H1 (cell line): Measurements from ENCODE around the gene SLAMF6. TPM values are rescaled to one million over a fixed set of nuclear protein-coding genes. Genes with fewer than 3 reads are reported as not detected.

ENCODE experiments used
- CTCF ChIA-PET: fragments of 300-600 bp; sonication (Branson Sonifier 250); formaldehyde crosslinking; loops from one replicate; lab custom pipeline; 2021; ENCODE audit not compliant: partially characterized antibody; lab: Charles Lee
- POLR2A ChIA-PET: fragments of 300-600 bp; sonication (Branson Sonifier 250); formaldehyde crosslinking; loops from one replicate; lab custom pipeline; 2021; ENCODE audit warnings: inconsistent platforms; ENCODE audit not compliant: partially characterized antibody; lab: Charles Lee
- DNase-seq, 2 experiments: peaks; one replicate each; pipeline versions ENCODE4 v3.0.0 to v3.0.0-alpha.2; 2010 to 2022; ENCODE audit warnings: low spot score in 2 of 2, low read depth in 1 of 2, mixed read lengths in 1 of 2
- FAIRE-seq: peaks from 2 replicates; lab custom pipeline; 2011; peaks lifted over from hg19 to GRCh38; lab: Jason Lieb, UNC
- H2AFZ ChIP-seq: 2 replicates; pipeline ENCODE4 v1.8.1; 2012; ENCODE audit warnings: low read length, inconsistent platforms
- H2AK5ac ChIP-seq: 2 replicates; pipeline ENCODE4 v1.6.1; 2013; ENCODE audit warnings: low read depth, low read length
- H2BK120ac ChIP-seq: replicated peaks from 2 replicates; pipeline ENCODE3; 2013; ENCODE audit warnings: low read depth, low read length, inconsistent platforms
- H2BK12ac ChIP-seq: 2 replicates; pipeline ENCODE4 v1.6.1; 2013; ENCODE audit warnings: low read depth, low read length
- H2BK15ac ChIP-seq: 2 replicates; pipeline ENCODE4 v1.6.1; 2013; ENCODE audit warnings: low read length
- H2BK20ac ChIP-seq: 2 replicates; pipeline ENCODE4 v1.6.1; 2013; ENCODE audit warnings: low read length
- H2BK5ac ChIP-seq: 2 replicates; pipeline ENCODE4 v1.6.1; 2013; ENCODE audit warnings: low read depth, low read length
- H3K14ac ChIP-seq: 2 replicates; pipeline ENCODE4 v1.6.1; 2013; ENCODE audit warnings: inconsistent platforms; ENCODE audit not compliant: insufficient read length
- H3K18ac ChIP-seq: 2 replicates; pipeline ENCODE4 v1.6.1; 2013; ENCODE audit warnings: low read length; ENCODE audit errors: extremely low read depth
- H3K23ac ChIP-seq: 2 replicates; pipeline ENCODE4 v1.6.1; 2013; ENCODE audit warnings: inconsistent platforms; ENCODE audit not compliant: insufficient read length
- H3K23me2 ChIP-seq: 2 replicates; pipeline ENCODE4 v1.6.1; 2013; ENCODE audit warnings: low read depth, low read length
- H3K27ac ChIP-seq: 2 replicates; pipeline ENCODE4 v1.6.1; 2011; ENCODE audit warnings: low read depth, low read length, inconsistent platforms
- H3K27me3 ChIP-seq, 4 experiments: replicated peaks in 1 of 4; 1 replicate in 1 of 4; 2 replicates in 3 of 4; pipeline versions ENCODE4 v1.6.1 to v1.8.1; 2011 to 2013; ENCODE audit warnings: low read length in 3 of 4, mild to moderate bottlenecking in 3 of 4, inconsistent platforms in 2 of 4, mixed read lengths in 2 of 4, moderate library complexity in 1 of 4; ENCODE audit not compliant: control insufficient read depth in 3 of 4, insufficient read depth in 3 of 4; ENCODE audit errors: extremely low read depth in 1 of 4
- H3K36me3 ChIP-seq, 4 experiments: 2 replicates each; pipeline versions ENCODE4 v1.6.1 to v1.8.1; 2011 to 2013; ENCODE audit warnings: mild to moderate bottlenecking in 4 of 4, low read length in 3 of 4, moderate library complexity in 2 of 4, control low read depth in 1 of 4, inconsistent platforms in 1 of 4; ENCODE audit not compliant: insufficient read depth in 4 of 4, control insufficient read depth in 2 of 4
- H3K4ac ChIP-seq: replicated peaks from 2 replicates; pipeline ENCODE3; 2013; ENCODE audit warnings: low read length, low read depth, mixed read lengths, inconsistent platforms; ENCODE audit not compliant: insufficient read length
- H3K4me1 ChIP-seq, 4 experiments: replicated peaks in 1 of 4; 1 replicate in 1 of 4; 2 replicates in 3 of 4; pipeline versions ENCODE4 v1.6.1 to v1.8.1; 2011 to 2013; ENCODE audit warnings: low read length in 3 of 4, inconsistent platforms in 2 of 4, mixed read lengths in 1 of 4; ENCODE audit not compliant: insufficient read depth in 4 of 4, control insufficient read depth in 3 of 4
- H3K4me2 ChIP-seq, 2 experiments: 2 replicates each; pipeline versions ENCODE4 v1.6.1 to v1.8.1; 2011 to 2013; ENCODE audit warnings: low read depth in 2 of 2, low read length in 2 of 2, control low read depth in 1 of 2, inconsistent platforms in 1 of 2, mild to moderate bottlenecking in 1 of 2; ENCODE audit not compliant: insufficient read depth in 1 of 2
- H3K4me3 ChIP-seq, 4 experiments: fragments of 200-600, 300-600 bp in 1 of 4; sonication (generic), shearing (Covaris generic), sonication (Bioruptor Twin) in 1 of 4; 2 replicates each; pipeline versions ENCODE4 v1.5.1 to v1.8.1; 2011 to 2016; ENCODE audit warnings: low read length in 4 of 4, low read depth in 3 of 4, control low read depth in 2 of 4, inconsistent platforms in 2 of 4, mild to moderate bottlenecking in 2 of 4, mixed read lengths in 1 of 4, moderate library complexity in 1 of 4; ENCODE audit not compliant: insufficient read depth in 2 of 4; ENCODE audit errors: extremely low read depth in 1 of 4
- H3K56ac ChIP-seq: replicated peaks from 2 replicates; pipeline ENCODE3; 2013; ENCODE audit warnings: low read depth, mild to moderate bottlenecking, mixed read lengths, low read length, inconsistent platforms; ENCODE audit not compliant: insufficient read length
- H3K79me1 ChIP-seq: 2 replicates; pipeline ENCODE4 v1.6.1; 2013; ENCODE audit warnings: low read depth, low read length, control low read depth
- H3K79me2 ChIP-seq, 2 experiments: 2 replicates each; pipeline versions ENCODE4 v1.6.1 to v1.8.1; 2012 to 2013; ENCODE audit warnings: low read length in 2 of 2, mild to moderate bottlenecking in 2 of 2, inconsistent platforms in 1 of 2; ENCODE audit not compliant: insufficient read depth in 2 of 2, control insufficient read depth in 1 of 2
- H3K9ac ChIP-seq, 4 experiments: replicated peaks in 1 of 4; 1 replicate in 1 of 4; 2 replicates in 3 of 4; pipeline versions ENCODE4 v1.6.1 to v1.8.1; 2011 to 2013; ENCODE audit warnings: low read depth in 3 of 4, low read length in 3 of 4, control low read depth in 2 of 4, mild to moderate bottlenecking in 2 of 4, moderate library complexity in 2 of 4, inconsistent platforms in 1 of 4; ENCODE audit errors: extremely low read depth in 1 of 4
- H3K9me3 ChIP-seq, 2 experiments: 2 replicates each; pipeline versions ENCODE4 v1.6.1 to v1.8.1; 2012 to 2013; ENCODE audit warnings: mild to moderate bottlenecking in 2 of 2, moderate library complexity in 2 of 2, control low read depth in 1 of 2, inconsistent platforms in 1 of 2, low read depth in 1 of 2, low read length in 1 of 2, mixed read lengths in 1 of 2; ENCODE audit not compliant: insufficient read depth in 2 of 2
- H4K20me1 ChIP-seq, 2 experiments: replicated peaks in 1 of 2; 2 replicates each; pipeline versions ENCODE3 to v1.8.1; 2011 to 2013; ENCODE audit warnings: inconsistent platforms in 2 of 2, low read length in 2 of 2, mild to moderate bottlenecking in 1 of 2; ENCODE audit not compliant: insufficient read depth in 2 of 2, control insufficient read depth in 1 of 2
- H4K5ac ChIP-seq: 2 replicates; pipeline ENCODE4 v1.6.1; 2013; ENCODE audit warnings: low read length, low read depth, mixed read lengths, inconsistent platforms; ENCODE audit not compliant: insufficient read length
- H4K8ac ChIP-seq: 2 replicates; pipeline ENCODE4 v1.8.0; 2013; ENCODE audit warnings: mild to moderate bottlenecking, moderate library complexity, low read length, inconsistent platforms; ENCODE audit not compliant: insufficient read depth; ENCODE audit errors: extremely low read depth
- H4K91ac ChIP-seq: replicated peaks from 2 replicates; pipeline ENCODE3; 2013; ENCODE audit warnings: low read length, mixed read lengths, inconsistent platforms; ENCODE audit not compliant: insufficient read length
- CBX5 ChIP-seq: fragments of 300-800, 300-1000 bp; sonication (generic); IDR thresholded peaks from 2 replicates; pipeline ENCODE4 v1.7.1; 2016; ENCODE audit warnings: antibody characterized with exemption, low read length, low read depth
- RAD21 ChIP-seq, 2 experiments: IDR thresholded peaks in 1 of 2; conservative IDR thresholded peaks in 1 of 2; 2 replicates each; pipeline ENCODE4 v1.6.1; 2011; ENCODE audit warnings: low read depth in 2 of 2, low read length in 2 of 2, improper control_type of control experiment in 1 of 2, inconsistent platforms in 1 of 2, mild to moderate bottlenecking in 1 of 2, moderate library complexity in 1 of 2
- SP4 ChIP-seq: IDR thresholded peaks from 2 replicates; pipeline ENCODE4 v1.6.1; 2012; ENCODE audit warnings: low read length, inconsistent platforms
- WGBS, 2 experiments: shearing (Covaris generic) in 1 of 2; methylation state at CpG; one replicate each; pipeline versions ENCODE4 v1.1.6 to v1.1.7; 2013 to 2015; ENCODE audit warnings: low lambda C conversion rate in 2 of 2, mixed read lengths in 2 of 2, inconsistent platforms in 1 of 2, low coverage in 1 of 2, missing lambda C conversion rate in 1 of 2; ENCODE audit not compliant: insufficient replicate concordance in 2 of 2, insufficient coverage in 1 of 2, insufficient read length in 1 of 2; ENCODE audit errors: extremely low coverage in 1 of 2, missing lambda C conversion rate in 1 of 2; 5-methylcytosine and 5-hydroxymethylcytosine counted together
- polyA plus RNA-seq, 7 experiments: library from polyadenylated mRNA; depleted of rRNA in 3 of 7; stranded (reverse) in 5 of 7; unstranded in 2 of 7; fragments of >200 nt in 5 of 7; fragments of 200-250 nt in 2 of 7; gene quantifications; 1 replicate in 5 of 7; 2 replicates in 1 of 7; 4 replicates in 1 of 7; pipeline versions ENCODE4 v1.2.1 to v1.2.3, GENCODE V29; 2011 to 2013; ENCODE audit warnings: missing spikeins in 2 of 7, mixed read lengths in 2 of 7
- total RNA-seq: library from RNA; stranded (reverse); fragmentation: NEBNext Ultra II Directional; extraction: Animal tissue kit (Norgen Biotek cat#: 25700); gene quantifications from 2 replicates; pipeline ENCODE4 v1.2.1, GENCODE V29; 2021

Gene SLAMF6
- total and polyA plus RNA-seq, 2 of the 8 experiments (the other 6 are each of a cell fraction or from before 2014, with no cell fraction given): not detected

DNA sequence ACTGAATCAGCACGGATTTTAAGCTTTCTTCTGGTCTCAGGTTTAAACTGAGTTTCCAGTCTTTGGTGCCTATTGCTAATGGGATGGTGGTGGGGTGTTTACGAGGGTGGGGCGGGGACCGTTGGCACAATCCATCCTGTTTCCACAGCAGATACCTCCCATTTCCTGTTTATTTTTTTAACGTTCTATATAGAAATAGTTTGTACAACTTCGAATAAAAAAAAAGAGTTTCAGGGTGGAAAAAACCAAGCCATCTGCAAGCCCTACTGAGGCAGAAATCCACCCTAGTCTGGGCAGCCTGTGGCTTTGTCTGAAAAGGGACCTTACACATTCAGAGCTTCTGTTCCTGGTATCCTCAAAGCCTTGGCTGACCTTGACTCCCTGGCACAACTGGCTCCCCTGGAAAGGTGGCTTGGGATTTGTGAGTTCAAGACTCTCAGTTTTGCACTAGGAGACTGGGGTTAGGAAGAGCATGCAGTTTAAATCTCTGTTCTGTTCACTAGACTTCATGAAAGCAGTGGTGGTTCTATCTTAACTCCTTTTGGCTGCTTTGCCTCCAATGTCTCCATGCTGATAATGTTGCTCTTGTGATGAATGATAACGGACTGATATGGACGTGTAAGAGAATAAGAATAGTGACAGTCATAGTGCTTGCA, 76.0 kb downstream of the SLAMF6 start:
- no peaks in the 10 kb centered on the region for H3K9me3 ChIP-seq
- no peak overlapping the region for H2BK15ac ChIP-seq
- H3K23ac ChIP-seq: no peak overlapping the region
- H4K5ac ChIP-seq: no peak overlapping the region
- peaks cover 0 to 1% (median 0%) of the 10 kb centered on the region in 4 experiments; a peak in 1 of 7 replicates for H3K27me3 ChIP-seq
- POLR2A ChIA-PET: no interaction called here
- no peak overlapping the region for H3K4ac ChIP-seq
- H2AK5ac ChIP-seq: no peak overlapping the region
- H3K56ac ChIP-seq: no peak overlapping the region
- H3K18ac ChIP-seq: no peak overlapping the region
- DNase-seq (no peak), FAIRE-seq (no peak)
- no peaks in the 10 kb centered on the region for H3K4me1 ChIP-seq
- no peaks in the 10 kb centered on the region for H3K23me2 ChIP-seq
- H3K14ac ChIP-seq: no peak overlapping the region
- H3K79me2 ChIP-seq: no peaks in the 10 kb centered on the region
- no peaks in the 10 kb centered on the region for H3K36me3 ChIP-seq
- no peak for TF ChIP-seq CBX5
- no peak for TF ChIP-seq SP4
- no peak for TF ChIP-seq RAD21 (IDR thresholded peaks at IDR 0.05 in 1 of 2, conservative IDR thresholded peaks at IDR 0.05 in 1 of 2; ENCODE audit: low read depth in 2 of 2, low read length in 2 of 2)
- no peak overlapping the region for H2BK12ac ChIP-seq
- no peak overlapping the region for H2BK5ac ChIP-seq
- H2BK20ac ChIP-seq: no peak overlapping the region
- CTCF ChIA-PET: interaction anchor here (1.0 to 1.2 kb wide), 3 partner anchors 16 to 42 kb away, joined by 3 read pairs; no protein-coding TSS in a partner anchor
- H3K79me1 ChIP-seq: no peaks in the 10 kb centered on the region
- no peak overlapping the region for H3K4me3 ChIP-seq
- H4K91ac ChIP-seq: no peak overlapping the region
- 92% methylated on average over 8 of the region's 8 CpGs; no CpG with 5 or more reads in 1 of the 2 experiments for WGBS, 2 experiments
- H3K9ac ChIP-seq: no peak overlapping the region
- H4K8ac ChIP-seq: no peak overlapping the region
- H2BK120ac ChIP-seq: no peak overlapping the region
- H4K20me1 ChIP-seq: no peaks in the 10 kb centered on the region
- H3K27ac ChIP-seq: no peak overlapping the region
- peak overlapping the region; percentile 77; the same call in 1 of the 2 replicates for H2AFZ ChIP-seq
- no peak overlapping the region for H3K4me2 ChIP-seq
